Stimulated activated CD4-positive, alpha-beta T cell treated with anti-CD3 and anti-CD28 coated beads, Interleukin-1b, Interleukin-23, amount 100 ng/mL, for 24 hours (primary cell): Measurements from ENCODE around the gene CUL2.
"Not testable (repeated sequence)": the region's sequence is repeated elsewhere in the genome, so short reads cannot be mapped to it uniquely, and the experiment has no call there.

ENCODE experiments used
- DNase-seq, 4 experiments: peaks; one replicate each; pipeline ENCODE4 v3.0.0-alpha.2; 2020; ENCODE audit warnings: low read depth in 4 of 4, low spot score in 1 of 4

Gene CUL2

DNA sequence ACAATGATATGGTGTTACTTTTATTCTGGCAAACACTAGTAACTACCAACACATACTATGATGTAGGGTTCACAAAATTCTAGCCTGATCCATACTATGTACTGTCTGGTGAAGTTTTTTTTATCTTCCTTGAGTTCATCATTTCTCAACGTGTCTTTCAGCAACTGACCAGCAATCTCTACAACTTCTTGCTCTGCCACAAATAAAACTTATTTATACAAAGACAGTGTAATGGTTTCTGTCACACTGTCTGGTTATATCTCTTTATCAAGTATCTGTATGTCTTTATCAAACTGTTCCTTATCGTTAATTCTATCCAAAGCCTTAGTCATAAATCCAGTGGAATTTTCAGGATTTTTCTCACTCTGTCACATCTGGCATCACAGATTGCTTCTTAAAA is 69.7 kb downstream of the CUL2 start:
- no peak for DNase-seq

GRCh38 chr10:35019041-35020024 is 70.8 kb downstream of the CUL2 start:
- no peak for DNase-seq

DNA sequence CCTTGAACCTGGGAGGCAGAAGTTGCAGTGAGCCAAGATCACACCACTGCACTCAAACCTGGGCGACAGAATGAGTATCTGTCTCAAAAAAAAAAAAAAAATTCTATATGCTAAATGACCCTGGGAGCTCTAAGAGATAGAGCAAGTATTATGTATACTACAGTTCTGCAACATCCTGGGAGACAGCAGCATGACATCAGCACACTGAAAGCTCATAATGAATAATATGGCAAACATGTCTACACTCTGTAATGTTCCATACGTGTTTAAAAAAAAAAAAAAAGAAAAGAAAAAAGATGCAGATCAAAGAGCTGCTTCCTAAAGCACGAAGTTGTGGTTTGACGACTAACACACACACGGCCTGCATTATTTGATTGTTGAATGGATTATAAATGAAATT is 72.5 kb downstream of the CUL2 start:
- no peak for DNase-seq

DNA sequence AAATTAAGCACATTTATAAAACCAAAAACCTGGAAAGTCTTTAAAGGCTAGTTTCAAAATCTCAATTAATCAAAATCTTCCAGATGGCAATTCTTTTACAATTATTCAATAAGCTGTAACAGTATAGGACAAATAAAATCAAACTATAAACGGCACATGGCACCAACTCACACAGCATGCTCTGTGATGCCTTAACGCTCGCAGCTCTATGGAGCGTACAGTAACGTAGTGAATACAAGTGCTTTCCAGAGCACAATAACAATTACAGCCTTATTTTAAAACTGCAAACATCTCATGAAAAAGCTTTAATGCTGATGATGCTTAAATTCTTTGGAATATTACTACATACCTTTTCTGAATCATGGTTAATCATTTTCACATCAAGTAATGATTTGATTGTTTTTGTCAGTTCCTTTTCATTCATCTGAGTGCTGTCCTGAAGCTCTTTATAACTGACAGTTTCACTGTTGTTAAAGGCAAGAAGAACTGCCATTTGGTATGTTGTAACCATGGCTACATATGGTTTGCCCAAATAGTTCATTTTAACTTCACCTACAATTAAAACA is 74.2 kb downstream of the CUL2 start:
- DNase-seq, result no peak

DNA sequence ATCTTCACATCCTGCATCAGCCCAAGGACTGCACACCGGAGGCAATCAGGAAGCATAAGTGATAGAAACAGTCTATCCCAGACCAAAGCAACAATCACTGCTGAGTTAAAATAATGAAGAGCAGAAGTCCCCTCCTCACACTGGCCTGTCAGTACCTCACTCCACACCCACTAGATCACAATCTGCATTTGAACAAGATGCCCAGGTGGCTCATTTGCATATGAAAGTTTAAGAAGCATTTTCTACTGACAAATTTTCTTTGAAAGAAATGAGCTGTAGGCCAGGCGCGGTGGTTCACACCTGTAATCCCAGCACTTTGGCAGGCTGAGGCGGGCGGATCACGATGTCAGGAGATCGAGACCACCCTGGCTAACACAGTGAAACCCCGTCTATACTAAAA is 77.4 kb downstream of the CUL2 start:
- DNase-seq, result no peak

DNA sequence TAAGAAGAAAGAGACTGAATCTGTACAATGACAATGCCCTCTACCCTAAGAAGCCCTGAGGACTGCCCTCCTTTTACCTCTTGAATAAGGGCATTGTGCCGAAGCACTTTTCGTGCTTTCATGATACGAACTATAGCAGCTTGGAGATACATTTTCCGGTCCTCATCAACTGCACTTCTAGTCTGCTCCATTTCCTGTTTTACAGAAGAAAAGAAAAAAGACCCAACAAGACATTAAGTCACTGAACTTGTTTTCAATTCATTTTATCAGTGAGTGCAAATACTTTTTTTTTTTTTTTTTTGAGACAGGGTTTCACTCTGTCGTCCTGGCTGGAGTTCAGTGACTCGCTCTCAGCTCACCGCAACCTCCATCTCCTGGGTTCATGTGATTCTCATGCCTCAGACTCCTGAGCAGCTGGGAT is 78.4 kb downstream of the CUL2 start:
- DNase-seq, result no peak

GRCh38 chr10:35007858-35008301 is 82.3 kb downstream of the CUL2 start:
- DNase-seq, result no peak

DNA sequence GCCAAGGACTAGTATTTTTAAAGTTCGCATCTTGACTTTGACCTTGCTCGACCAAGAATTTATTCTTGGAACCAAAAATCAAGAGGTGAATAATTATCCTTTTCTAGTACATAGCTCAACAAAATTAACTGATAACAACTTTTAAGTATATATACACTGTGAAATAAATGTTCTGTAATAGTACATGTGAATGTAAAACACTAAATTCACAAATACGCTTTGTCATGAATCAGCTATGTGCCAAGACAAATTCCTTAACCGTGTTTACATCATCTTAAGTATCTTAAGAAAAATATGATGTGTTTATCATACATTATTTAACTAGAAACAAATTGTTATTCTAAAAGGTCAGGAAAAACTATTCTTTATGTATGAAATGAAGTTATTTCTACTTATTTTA is 83.3 kb downstream of the CUL2 start:
- DNase-seq, result no peak

GRCh38 chr10:35005868-35006267 is 84.3 kb downstream of the CUL2 start:
- DNase-seq, result no peak

DNA sequence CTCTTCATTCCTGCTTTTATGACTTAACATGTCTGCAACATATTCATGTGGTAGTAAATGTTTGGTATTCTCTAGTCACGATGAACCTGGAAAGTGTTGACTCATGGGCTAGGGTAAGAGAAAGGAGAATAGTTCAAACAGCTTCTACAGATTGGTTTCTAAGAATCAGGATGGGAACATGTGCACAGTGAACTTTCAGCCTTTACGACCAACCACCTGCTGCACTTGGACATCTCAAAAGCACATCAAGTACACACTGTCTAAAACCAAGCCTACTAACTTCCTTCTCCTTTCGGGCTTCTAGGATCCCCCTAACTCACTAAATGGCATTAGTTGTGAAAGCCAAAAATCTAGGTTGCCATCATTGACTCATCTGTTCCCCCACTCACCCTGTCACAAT is 85.5 kb downstream of the CUL2 start:
- DNase-seq, result no peak

- no peak for DNase-seq
Measured at GRCh38 chr10:35003906-35004305, 86.2 kb downstream of the CUL2 start.

- DNase-seq, result no peak
Measured at GRCh38 chr10:35000936-35001335, 89.2 kb downstream of the CUL2 start.

DNA sequence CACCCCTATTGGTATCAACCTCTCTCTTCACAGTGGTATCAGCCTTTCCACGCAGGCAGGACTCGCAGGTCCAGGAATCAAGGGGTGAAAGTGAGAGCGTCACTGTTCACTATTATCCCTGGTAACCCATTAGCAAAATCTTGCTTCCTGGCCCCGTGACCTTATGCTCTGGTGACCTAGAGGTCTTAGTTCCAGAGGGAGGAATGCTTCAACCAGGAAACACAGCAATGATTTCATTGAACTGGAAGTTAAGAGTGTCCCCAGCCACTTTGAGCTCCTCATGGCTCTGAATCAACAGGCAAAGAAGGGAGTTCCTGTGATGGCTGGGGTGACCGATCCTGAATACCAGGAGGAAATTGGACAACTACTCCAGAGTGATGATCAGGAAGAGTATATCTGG is 90.6 kb downstream of the CUL2 start:
- DNase-seq, result no peak

DNA sequence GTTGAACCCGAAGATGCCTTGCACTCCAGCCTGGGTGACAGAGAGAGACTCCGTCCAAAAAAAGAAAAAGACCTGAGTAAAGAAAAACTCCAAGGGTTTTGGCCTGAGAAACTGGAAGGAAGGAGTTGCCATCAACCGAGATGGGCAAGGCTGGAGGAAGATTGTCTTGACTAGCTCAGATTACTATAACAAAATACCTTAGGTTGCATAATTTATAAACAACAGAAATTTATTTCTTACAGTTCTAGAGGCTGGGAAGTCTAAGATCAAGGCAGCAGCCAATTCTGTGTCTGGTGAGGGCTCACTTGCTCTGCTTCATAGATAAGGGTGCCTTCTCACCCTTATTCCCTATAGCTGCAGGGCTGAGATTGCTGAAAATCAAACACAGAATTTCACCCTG is 91.2 kb downstream of the CUL2 start:
- no peak for DNase-seq

- DNase-seq, result no peak
Measured at GRCh38 chr10:34996843-34997242, 93.3 kb downstream of the CUL2 start.

- no peak for DNase-seq
Measured at GRCh38 chr10:34995925-34996324, 94.2 kb downstream of the CUL2 start.

GRCh38 chr10:34994565-34995142 is 95.5 kb downstream of the CUL2 start:
- peak in 3 of 4 experiments; percentile 2 to 37 (median 18) for DNase-seq

DNA sequence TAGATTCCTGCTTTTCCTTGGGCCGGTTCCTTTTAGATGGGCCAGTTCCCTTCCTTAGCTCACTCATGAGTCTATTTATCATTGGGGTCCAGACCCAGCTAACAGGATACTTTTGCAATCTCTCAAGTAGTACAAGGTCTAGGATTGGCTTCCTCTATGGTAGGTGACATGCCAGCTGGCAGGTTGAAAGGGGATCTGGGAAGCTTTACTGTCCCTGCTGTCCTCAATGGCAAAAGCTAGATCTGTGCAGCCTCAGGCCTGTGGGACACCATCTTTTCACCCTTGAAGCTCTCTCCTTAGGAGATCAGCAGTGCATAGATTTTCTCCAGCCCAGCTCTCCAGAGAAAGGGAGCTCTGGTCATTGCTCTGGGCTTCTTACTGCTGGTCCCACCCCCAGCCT is 96.4 kb downstream of the CUL2 start:
- DNase-seq, result no peak

DNA sequence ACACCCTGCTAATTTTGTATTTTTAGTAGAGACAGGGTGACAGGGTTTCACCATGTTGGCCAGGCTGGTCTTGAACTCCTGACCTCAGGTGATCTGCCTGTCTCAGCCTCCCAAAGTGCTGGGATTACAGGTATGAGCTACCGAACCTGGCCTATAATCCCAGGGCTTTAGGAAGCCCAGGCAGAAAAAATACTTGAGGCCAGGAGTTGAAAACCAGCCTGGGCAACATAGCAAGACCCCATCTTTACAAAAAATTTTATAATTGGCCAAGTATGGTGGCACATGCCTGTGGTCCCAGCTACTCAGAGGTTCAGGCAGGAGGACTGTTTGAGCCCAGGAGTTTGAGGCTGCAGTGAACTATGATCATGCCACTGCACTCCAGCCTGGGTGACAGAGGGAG is 99.0 kb downstream of the CUL2 start:
- DNase-seq, result not testable (repeated sequence)

- DNase-seq, result no peak
Measured at GRCh38 chr10:34988397-34989067, 101.6 kb downstream of the CUL2 start.

DNA sequence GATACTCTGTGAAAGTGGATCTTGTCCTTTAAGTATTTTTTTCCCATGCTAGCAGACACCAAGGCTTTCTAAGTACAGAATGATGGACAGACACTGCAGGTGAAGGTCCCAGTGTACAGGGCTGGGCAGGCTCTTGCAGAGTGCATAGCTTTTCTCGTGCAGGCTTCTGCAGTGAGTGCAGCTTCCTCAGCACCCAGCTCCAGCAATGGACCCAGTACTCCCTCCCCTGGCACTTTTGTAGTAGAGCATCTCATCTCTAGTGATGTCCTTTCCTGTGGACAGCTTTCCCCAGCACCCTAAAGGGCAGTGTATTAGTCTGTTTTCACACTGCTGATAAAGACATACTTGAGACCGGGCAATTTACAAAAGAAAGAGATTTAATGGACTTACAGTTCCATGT is 104.3 kb downstream of the CUL2 start:
- DNase-seq, result no peak

- no peak for DNase-seq
Measured at GRCh38 chr10:34985146-34985545, 105.0 kb downstream of the CUL2 start.
